H1 (cell line): ENCODE measurements around the gene TRIM40. TPM values are rescaled to one million over a fixed set of nuclear protein-coding genes. Genes with fewer than 3 reads are reported as not detected.

Source experiments
- CEBPB ChIP-seq: IDR thresholded peaks from 2 replicates; pipeline ENCODE4 v1.6.1; 2012; ENCODE audit warnings: low read depth, low read length
- polyA plus RNA-seq, 7 experiments: library from polyadenylated mRNA; depleted of rRNA in 3 of 7; stranded (reverse) in 5 of 7; unstranded in 2 of 7; fragments of >200 nt in 5 of 7; fragments of 200-250 nt in 2 of 7; gene quantifications; 1 replicate in 5 of 7; 2 replicates in 1 of 7; 4 replicates in 1 of 7; pipeline versions ENCODE4 v1.2.1 to v1.2.3, GENCODE V29; 2011 to 2013; ENCODE audit warnings: missing spikeins in 2 of 7, mixed read lengths in 2 of 7
- total RNA-seq: library from RNA; stranded (reverse); fragmentation: NEBNext Ultra II Directional; extraction: Animal tissue kit (Norgen Biotek cat#: 25700); gene quantifications from 2 replicates; pipeline ENCODE4 v1.2.1, GENCODE V29; 2021
- TF ChIP-seq, protein P1 (sequence below): fragments of 300-600 bp; sonication (generic); IDR thresholded peaks from 2 replicates; pipeline ENCODE4 v1.7.1; 2012; ENCODE audit warnings: low read length, moderate library complexity, mild to moderate bottlenecking, inconsistent platforms; ENCODE audit not compliant: insufficient replicate concordance
- TF ChIP-seq, protein P2 (sequence below): IDR thresholded peaks from 2 replicates; pipeline ENCODE4 v1.6.1; 2012; ENCODE audit warnings: inconsistent platforms
- TF ChIP-seq, protein P3 (sequence below): IDR thresholded peaks from 2 replicates; pipeline ENCODE4 v1.6.1; 2012; ENCODE audit warnings: inconsistent platforms

TRIM40 gene
- total and polyA plus RNA-seq, 2 of the 8 experiments (the other 6 are each of a cell fraction or from before 2014, with no cell fraction given) = not detected

DNA sequence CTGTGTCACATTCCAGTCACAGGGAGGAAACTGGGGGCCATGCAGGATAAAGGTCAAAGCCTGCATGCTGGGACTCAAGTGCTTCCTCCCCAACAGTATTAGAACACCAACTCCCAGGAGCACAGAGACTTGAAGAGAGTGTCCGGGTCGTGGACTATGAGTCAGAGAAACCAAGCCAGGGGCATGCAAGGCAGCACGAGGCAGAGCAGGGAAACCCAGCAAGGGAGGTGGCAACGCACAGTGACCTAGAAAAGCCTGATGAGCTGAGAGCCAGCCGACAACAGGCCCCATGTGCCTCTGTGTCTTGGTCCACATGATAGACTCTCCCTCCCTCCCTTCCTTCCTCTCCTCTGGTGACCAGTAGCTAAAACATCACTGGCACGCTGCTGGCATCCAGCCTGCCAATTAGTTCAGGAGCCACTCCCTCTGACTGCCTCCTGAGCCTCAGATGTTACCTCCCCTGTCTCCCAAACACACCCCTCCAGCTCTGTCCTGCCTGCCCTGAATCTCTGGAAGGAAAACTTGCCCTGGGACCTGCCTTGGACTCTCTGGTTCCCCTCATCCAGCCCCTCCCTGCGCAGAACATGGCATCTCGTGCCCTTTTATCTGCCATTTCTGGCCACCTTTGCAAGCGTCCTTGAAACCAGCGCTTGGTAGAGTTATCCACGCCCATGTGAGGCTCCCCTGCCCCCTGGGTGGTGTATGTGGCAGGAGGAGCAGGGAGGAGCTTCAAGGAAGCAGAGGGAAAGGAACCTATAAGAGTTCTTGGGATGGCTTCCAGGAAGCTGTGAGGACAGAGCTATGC, 44.2 kb upstream of the TRIM40 start (continued):
- TF ChIP-seq, protein P1, sequence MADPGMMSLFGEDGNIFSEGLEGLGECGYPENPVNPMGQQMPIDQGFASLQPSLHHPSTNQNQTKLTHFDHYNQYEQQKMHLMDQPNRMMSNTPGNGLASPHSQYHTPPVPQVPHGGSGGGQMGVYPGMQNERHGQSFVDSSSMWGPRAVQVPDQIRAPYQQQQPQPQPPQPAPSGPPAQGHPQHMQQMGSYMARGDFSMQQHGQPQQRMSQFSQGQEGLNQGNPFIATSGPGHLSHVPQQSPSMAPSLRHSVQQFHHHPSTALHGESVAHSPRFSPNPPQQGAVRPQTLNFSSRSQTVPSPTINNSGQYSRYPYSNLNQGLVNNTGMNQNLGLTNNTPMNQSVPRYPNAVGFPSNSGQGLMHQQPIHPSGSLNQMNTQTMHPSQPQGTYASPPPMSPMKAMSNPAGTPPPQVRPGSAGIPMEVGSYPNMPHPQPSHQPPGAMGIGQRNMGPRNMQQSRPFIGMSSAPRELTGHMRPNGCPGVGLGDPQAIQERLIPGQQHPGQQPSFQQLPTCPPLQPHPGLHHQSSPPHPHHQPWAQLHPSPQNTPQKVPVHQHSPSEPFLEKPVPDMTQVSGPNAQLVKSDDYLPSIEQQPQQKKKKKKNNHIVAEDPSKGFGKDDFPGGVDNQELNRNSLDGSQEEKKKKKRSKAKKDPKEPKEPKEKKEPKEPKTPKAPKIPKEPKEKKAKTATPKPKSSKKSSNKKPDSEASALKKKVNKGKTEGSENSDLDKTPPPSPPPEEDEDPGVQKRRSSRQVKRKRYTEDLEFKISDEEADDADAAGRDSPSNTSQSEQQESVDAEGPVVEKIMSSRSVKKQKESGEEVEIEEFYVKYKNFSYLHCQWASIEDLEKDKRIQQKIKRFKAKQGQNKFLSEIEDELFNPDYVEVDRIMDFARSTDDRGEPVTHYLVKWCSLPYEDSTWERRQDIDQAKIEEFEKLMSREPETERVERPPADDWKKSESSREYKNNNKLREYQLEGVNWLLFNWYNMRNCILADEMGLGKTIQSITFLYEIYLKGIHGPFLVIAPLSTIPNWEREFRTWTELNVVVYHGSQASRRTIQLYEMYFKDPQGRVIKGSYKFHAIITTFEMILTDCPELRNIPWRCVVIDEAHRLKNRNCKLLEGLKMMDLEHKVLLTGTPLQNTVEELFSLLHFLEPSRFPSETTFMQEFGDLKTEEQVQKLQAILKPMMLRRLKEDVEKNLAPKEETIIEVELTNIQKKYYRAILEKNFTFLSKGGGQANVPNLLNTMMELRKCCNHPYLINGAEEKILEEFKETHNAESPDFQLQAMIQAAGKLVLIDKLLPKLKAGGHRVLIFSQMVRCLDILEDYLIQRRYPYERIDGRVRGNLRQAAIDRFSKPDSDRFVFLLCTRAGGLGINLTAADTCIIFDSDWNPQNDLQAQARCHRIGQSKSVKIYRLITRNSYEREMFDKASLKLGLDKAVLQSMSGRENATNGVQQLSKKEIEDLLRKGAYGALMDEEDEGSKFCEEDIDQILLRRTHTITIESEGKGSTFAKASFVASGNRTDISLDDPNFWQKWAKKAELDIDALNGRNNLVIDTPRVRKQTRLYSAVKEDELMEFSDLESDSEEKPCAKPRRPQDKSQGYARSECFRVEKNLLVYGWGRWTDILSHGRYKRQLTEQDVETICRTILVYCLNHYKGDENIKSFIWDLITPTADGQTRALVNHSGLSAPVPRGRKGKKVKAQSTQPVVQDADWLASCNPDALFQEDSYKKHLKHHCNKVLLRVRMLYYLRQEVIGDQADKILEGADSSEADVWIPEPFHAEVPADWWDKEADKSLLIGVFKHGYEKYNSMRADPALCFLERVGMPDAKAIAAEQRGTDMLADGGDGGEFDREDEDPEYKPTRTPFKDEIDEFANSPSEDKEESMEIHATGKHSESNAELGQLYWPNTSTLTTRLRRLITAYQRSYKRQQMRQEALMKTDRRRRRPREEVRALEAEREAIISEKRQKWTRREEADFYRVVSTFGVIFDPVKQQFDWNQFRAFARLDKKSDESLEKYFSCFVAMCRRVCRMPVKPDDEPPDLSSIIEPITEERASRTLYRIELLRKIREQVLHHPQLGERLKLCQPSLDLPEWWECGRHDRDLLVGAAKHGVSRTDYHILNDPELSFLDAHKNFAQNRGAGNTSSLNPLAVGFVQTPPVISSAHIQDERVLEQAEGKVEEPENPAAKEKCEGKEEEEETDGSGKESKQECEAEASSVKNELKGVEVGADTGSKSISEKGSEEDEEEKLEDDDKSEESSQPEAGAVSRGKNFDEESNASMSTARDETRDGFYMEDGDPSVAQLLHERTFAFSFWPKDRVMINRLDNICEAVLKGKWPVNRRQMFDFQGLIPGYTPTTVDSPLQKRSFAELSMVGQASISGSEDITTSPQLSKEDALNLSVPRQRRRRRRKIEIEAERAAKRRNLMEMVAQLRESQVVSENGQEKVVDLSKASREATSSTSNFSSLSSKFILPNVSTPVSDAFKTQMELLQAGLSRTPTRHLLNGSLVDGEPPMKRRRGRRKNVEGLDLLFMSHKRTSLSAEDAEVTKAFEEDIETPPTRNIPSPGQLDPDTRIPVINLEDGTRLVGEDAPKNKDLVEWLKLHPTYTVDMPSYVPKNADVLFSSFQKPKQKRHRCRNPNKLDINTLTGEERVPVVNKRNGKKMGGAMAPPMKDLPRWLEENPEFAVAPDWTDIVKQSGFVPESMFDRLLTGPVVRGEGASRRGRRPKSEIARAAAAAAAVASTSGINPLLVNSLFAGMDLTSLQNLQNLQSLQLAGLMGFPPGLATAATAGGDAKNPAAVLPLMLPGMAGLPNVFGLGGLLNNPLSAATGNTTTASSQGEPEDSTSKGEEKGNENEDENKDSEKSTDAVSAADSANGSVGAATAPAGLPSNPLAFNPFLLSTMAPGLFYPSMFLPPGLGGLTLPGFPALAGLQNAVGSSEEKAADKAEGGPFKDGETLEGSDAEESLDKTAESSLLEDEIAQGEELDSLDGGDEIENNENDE = no peak
- TF ChIP-seq, protein P2, sequence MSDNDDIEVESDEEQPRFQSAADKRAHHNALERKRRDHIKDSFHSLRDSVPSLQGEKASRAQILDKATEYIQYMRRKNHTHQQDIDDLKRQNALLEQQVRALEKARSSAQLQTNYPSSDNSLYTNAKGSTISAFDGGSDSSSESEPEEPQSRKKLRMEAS = peak; percentile 80
- no peak for TF ChIP-seq CEBPB
- TF ChIP-seq, protein P3, sequence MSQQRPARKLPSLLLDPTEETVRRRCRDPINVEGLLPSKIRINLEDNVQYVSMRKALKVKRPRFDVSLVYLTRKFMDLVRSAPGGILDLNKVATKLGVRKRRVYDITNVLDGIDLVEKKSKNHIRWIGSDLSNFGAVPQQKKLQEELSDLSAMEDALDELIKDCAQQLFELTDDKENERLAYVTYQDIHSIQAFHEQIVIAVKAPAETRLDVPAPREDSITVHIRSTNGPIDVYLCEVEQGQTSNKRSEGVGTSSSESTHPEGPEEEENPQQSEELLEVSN = peak; percentile 80
- TF ChIP-seq, all 59 proteins: peak for 2
